Trophoblast cell (in vitro differentiated cells and primary cell): ENCODE data around the gene LIPM.

Experiments
- DNase-seq, 2 donors: peaks; one replicate each; pipeline ENCODE4 v3.0.0-alpha.2; 2016
- H2AFZ ChIP-seq: 2 replicates; pipeline ENCODE4 v1.6.1; 2013; ENCODE audit warnings: low read length, moderate library complexity, mild to moderate bottlenecking; ENCODE audit not compliant: insufficient read depth, poor library complexity
- H2AK5ac ChIP-seq: 2 replicates; pipeline ENCODE4 v1.6.1; 2013; ENCODE audit warnings: mild to moderate bottlenecking, low read length
- H2BK120ac ChIP-seq: 2 replicates; pipeline ENCODE4 v1.6.1; 2013; ENCODE audit warnings: low read length, mild to moderate bottlenecking, moderate library complexity; ENCODE audit not compliant: insufficient read depth, poor library complexity
- H2BK12ac ChIP-seq: 2 replicates; pipeline ENCODE4 v1.6.1; 2013; ENCODE audit warnings: mild to moderate bottlenecking, low read length, moderate library complexity
- H2BK5ac ChIP-seq: 2 replicates; pipeline ENCODE4 v1.6.1; 2013; ENCODE audit warnings: low read length, low read depth, moderate library complexity, mild to moderate bottlenecking; ENCODE audit not compliant: poor library complexity
- H3K14ac ChIP-seq: 2 replicates; pipeline ENCODE4 v1.6.1; 2013; ENCODE audit warnings: mild to moderate bottlenecking, low read length
- H3K18ac ChIP-seq: 2 replicates; pipeline ENCODE4 v1.6.1; 2013; ENCODE audit warnings: mild to moderate bottlenecking, low read length
- H3K23ac ChIP-seq: 2 replicates; pipeline ENCODE4 v1.6.1; 2013; ENCODE audit warnings: low read length
- H3K27ac ChIP-seq: 2 replicates; pipeline ENCODE4 v1.5.1; 2013; ENCODE audit warnings: low read depth, mild to moderate bottlenecking, inconsistent platforms, low read length, moderate library complexity
- H3K27me3 ChIP-seq: 2 replicates; pipeline ENCODE4 v1.6.1; 2013; ENCODE audit warnings: inconsistent platforms, mild to moderate bottlenecking, low read length, moderate library complexity; ENCODE audit not compliant: insufficient read depth
- H3K36me3 ChIP-seq, 2 experiments: 1 replicate in 1 of 2; 2 replicates in 1 of 2; pipeline ENCODE4 v1.6.1; 2013; ENCODE audit warnings: low read length in 2 of 2, mild to moderate bottlenecking in 2 of 2, moderate library complexity in 1 of 2; ENCODE audit not compliant: insufficient read depth in 2 of 2, control insufficient read depth in 1 of 2
- H3K4ac ChIP-seq: 2 replicates; pipeline ENCODE4 v1.6.1; 2013; ENCODE audit warnings: low read depth, mild to moderate bottlenecking, low read length, moderate library complexity
- H3K4me1 ChIP-seq, 2 experiments: 1 replicate in 1 of 2; 2 replicates in 1 of 2; pipeline ENCODE4 v1.6.1; 2013; ENCODE audit warnings: low read length in 2 of 2, mild to moderate bottlenecking in 2 of 2, moderate library complexity in 1 of 2; ENCODE audit not compliant: insufficient read depth in 2 of 2, control insufficient read depth in 1 of 2
- H3K4me2 ChIP-seq: 2 replicates; pipeline ENCODE4 v1.6.1; 2013; ENCODE audit warnings: inconsistent platforms, mild to moderate bottlenecking, low read length, moderate library complexity
- H3K4me3 ChIP-seq: 2 replicates; pipeline ENCODE4 v1.5.1; 2013; ENCODE audit warnings: mild to moderate bottlenecking, low read depth, low read length, inconsistent platforms
- H3K79me1 ChIP-seq: one replicate; pipeline ENCODE4 v1.6.1; 2013; ENCODE audit warnings: low read length
- H3K79me2 ChIP-seq: 2 replicates; pipeline ENCODE4 v1.6.1; 2013; ENCODE audit warnings: low read length, mild to moderate bottlenecking; ENCODE audit not compliant: control insufficient read depth, insufficient read depth, poor library complexity
- H3K9ac ChIP-seq: 2 replicates; pipeline ENCODE4 v1.6.1; 2013; ENCODE audit warnings: mild to moderate bottlenecking, low read length
- H3K9me3 ChIP-seq: 2 replicates; pipeline ENCODE4 v1.6.1; 2013; ENCODE audit warnings: low read depth, mild to moderate bottlenecking, control low read depth, inconsistent platforms, low read length; ENCODE audit not compliant: insufficient read depth
- H4K12ac ChIP-seq: 2 replicates; pipeline ENCODE4 v1.6.1; 2013; ENCODE audit warnings: low read depth, mild to moderate bottlenecking, low read length, moderate library complexity
- H4K8ac ChIP-seq: 2 replicates; pipeline ENCODE4 v1.6.1; 2013; ENCODE audit warnings: low read depth, mild to moderate bottlenecking, low read length, moderate library complexity
- H4K91ac ChIP-seq: one replicate; pipeline ENCODE4 v1.6.1; 2013; ENCODE audit warnings: low read depth, mild to moderate bottlenecking, low read length, moderate library complexity
- WGBS: extraction: QIAGEN DNeasy Blood & Tissue Kit; methylation state at CpG from one replicate; pipeline ENCODE4 v1.1.7; 2013; ENCODE audit warnings: missing lambda C conversion rate; ENCODE audit not compliant: insufficient read length, insufficient coverage; ENCODE audit errors: extremely low coverage; 5-methylcytosine and 5-hydroxymethylcytosine counted together

The LIPM gene

DNA sequence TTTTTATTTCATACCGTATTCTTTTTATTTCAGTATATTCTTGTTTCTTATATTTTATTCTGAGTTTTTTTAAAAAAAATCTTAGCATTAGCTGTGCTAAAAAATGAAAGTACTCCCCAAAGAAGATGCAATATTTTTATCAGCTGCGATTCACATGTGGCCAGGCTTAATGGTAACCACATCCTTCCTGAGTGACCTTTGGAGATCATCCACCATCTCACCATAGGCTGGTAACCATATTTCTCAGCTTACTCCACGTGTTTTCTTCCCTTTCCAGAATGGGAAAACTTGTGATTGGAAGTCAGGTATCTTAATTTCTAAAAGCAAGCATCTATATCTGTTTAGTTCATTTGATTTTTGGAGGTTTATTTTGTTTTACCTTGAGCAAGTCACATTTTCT is 18.8 kb upstream of the LIPM start:
- Histone ChIP-seq H3K4ac (no peak overlapping the region), H3K9me3 (no peaks in the 10 kb centered on the region), H3K79me2 (no peaks in the 10 kb centered on the region), H3K79me1 (no peaks in the 10 kb centered on the region), H3K36me3 (no peaks in the 10 kb centered on the region), H3K27ac (no peak overlapping the region), H4K12ac (no peak overlapping the region), H3K23ac (no peak overlapping the region), H2BK120ac (no peak overlapping the region), H3K27me3 (no peaks in the 10 kb centered on the region), H3K4me1 (peaks cover 0 to 1% of the 10 kb centered on the region in 2 experiments), H2AFZ (no peak overlapping the region), H3K9ac (no peak overlapping the region), H2BK12ac (no peak overlapping the region), H2BK5ac (no peak overlapping the region), H2AK5ac (no peak overlapping the region), H3K4me3 (no peak overlapping the region), H4K8ac (no peak overlapping the region), H3K18ac (no peak overlapping the region), H4K91ac (no peak overlapping the region), H3K14ac (no peak overlapping the region), H3K4me2 (no peak overlapping the region)
- WGBS, result no CpG with 5 or more reads among the region's 3 CpGs
- no peak for DNase-seq

- Histone ChIP-seq H3K79me2 (no peaks in the 10 kb centered on the region), H3K4ac (no peak overlapping the region), H4K8ac (no peak overlapping the region), H4K91ac (no peak overlapping the region), H3K27me3 (no peaks in the 10 kb centered on the region), H2BK120ac (no peak overlapping the region), H3K23ac (no peak overlapping the region), H2BK12ac (no peak overlapping the region), H2AK5ac (no peak overlapping the region), H3K4me2 (no peak overlapping the region), H2BK5ac (no peak overlapping the region), H3K9me3 (no peaks in the 10 kb centered on the region), H3K18ac (no peak overlapping the region), H3K79me1 (no peaks in the 10 kb centered on the region), H3K36me3 (no peaks in the 10 kb centered on the region), H3K9ac (no peak overlapping the region), H3K4me3 (no peak overlapping the region), H2AFZ (no peak overlapping the region), H3K14ac (no peak overlapping the region), H3K27ac (no peak overlapping the region), H3K4me1 (peaks cover 0 to 1% of the 10 kb centered on the region in 2 experiments), H4K12ac (no peak overlapping the region)
- WGBS, result no CpG with 5 or more reads among the region's 10 CpGs
- peak; percentile 83 to 98 for DNase-seq
Observed at GRCh38 chr10:88786032-88786770, 16.3 kb upstream of the LIPM start.

- Histone ChIP-seq H3K4me1 (peaks cover 0 to 1% of the 10 kb centered on the region in 2 experiments), H2BK12ac (no peak overlapping the region), H3K79me1 (no peaks in the 10 kb centered on the region), H2BK120ac (no peak overlapping the region), H3K9me3 (no peaks in the 10 kb centered on the region), H3K9ac (no peak overlapping the region), H4K8ac (no peak overlapping the region), H3K18ac (no peak overlapping the region), H2AFZ (no peak overlapping the region), H4K12ac (no peak overlapping the region), H2AK5ac (no peak overlapping the region), H3K4me3 (no peak overlapping the region), H4K91ac (no peak overlapping the region), H3K14ac (no peak overlapping the region), H3K27me3 (no peaks in the 10 kb centered on the region), H3K23ac (no peak overlapping the region), H3K27ac (no peak overlapping the region), H2BK5ac (no peak overlapping the region), H3K79me2 (no peaks in the 10 kb centered on the region), H3K4me2 (no peak overlapping the region), H3K36me3 (no peaks in the 10 kb centered on the region), H3K4ac (no peak overlapping the region)
- no peak for DNase-seq
- WGBS, result no CpG with 5 or more reads among the region's 5 CpGs
Observed at GRCh38 chr10:88787463-88787862, 15.1 kb upstream of the LIPM start.

DNA sequence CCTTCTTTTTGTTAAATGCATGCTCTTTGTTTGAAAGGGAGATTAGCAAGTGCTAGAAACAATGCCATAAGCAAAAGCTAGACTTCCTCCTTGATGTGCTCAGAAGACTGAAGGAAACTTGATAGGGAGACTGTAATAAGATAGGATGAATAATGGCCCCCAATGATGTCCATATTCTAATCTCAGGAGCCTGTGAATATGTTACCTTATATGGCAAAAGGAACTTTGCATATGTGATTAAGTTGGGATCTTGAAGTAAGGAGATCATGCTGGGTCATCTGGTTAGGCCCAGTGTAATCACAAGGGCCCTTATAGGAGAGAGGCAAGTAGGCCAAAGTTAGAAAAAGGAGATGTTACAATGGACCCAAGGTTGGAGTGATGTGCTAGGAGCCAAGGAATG is 13.6 kb upstream of the LIPM start:
- Histone ChIP-seq H3K36me3 (no peaks in the 10 kb centered on the region), H3K14ac (no peak overlapping the region), H2BK5ac (no peak overlapping the region), H2BK12ac (no peak overlapping the region), H3K4me1 (peaks cover 0 to 1% of the 10 kb centered on the region in 2 experiments), H2BK120ac (no peak overlapping the region), H3K4me2 (no peak overlapping the region), H4K12ac (no peak overlapping the region), H3K79me2 (no peaks in the 10 kb centered on the region), H3K79me1 (no peaks in the 10 kb centered on the region), H3K9me3 (peaks cover 1% of the 10 kb centered on the region), H3K23ac (no peak overlapping the region), H3K27me3 (no peaks in the 10 kb centered on the region), H3K9ac (no peak overlapping the region), H3K4me3 (no peak overlapping the region), H4K8ac (no peak overlapping the region), H3K27ac (no peak overlapping the region), H3K4ac (no peak overlapping the region), H3K18ac (no peak overlapping the region), H2AFZ (no peak overlapping the region), H4K91ac (no peak overlapping the region), H2AK5ac (no peak overlapping the region)
- DNase-seq, result no peak
